SK-N-SH (cell line): Measurements from ENCODE around the gene SNX22. TPM values are rescaled to one million over a fixed set of nuclear protein-coding genes. Genes with fewer than 3 reads are reported as not detected.

Source experiments
- CTCF ChIA-PET: fragments of 300-600, 350-600 bp; formaldehyde crosslinking; extraction: SDS; loops from one replicate; lab custom pipeline; 2021; lab: Yijun Ruan, JAX
- POLR2A ChIA-PET: fragments of 350-600 bp; sonication (Branson Sonifier 250); formaldehyde crosslinking; extraction: SDS; loops from one replicate; lab custom pipeline; 2020; ENCODE audit warnings: antibody characterized with exemption, inconsistent platforms; lab: Yijun Ruan, JAX
- DNase-seq: peaks from one replicate; pipeline ENCODE4 v3.0.0; 2012
- H2AFZ ChIP-seq: fragments of 200-600 bp; sonication (generic); 2 replicates; pipeline ENCODE4 v1.8.1; 2016; ENCODE audit warnings: antibody characterized with exemption, mild to moderate bottlenecking, low read depth
- H3F3A ChIP-seq: fragments of 200-600 bp; sonication (generic); replicated peaks from 2 replicates; pipeline ENCODE3; 2016; ENCODE audit warnings: antibody characterized with exemption, mild to moderate bottlenecking; ENCODE audit not compliant: insufficient read depth
- H3K27ac ChIP-seq, 2 experiments: fragments of 200-500 bp in 1 of 2; fragments of 200-600 bp in 1 of 2; sonication (Bioruptor generic) in 1 of 2; sonication (generic), shearing (Covaris generic) in 1 of 2; 2 replicates each; pipeline versions ENCODE4 v1.5.1 to v1.6.1; 2014 to 2016; ENCODE audit warnings: low read depth in 2 of 2, inconsistent platforms in 1 of 2, low read length in 1 of 2, mild to moderate bottlenecking in 1 of 2, mixed read lengths in 1 of 2
- H3K27me3 ChIP-seq: fragments of 200-600 bp; sonication (generic), shearing (Covaris generic); 2 replicates; pipeline ENCODE4 v1.6.1; 2016; ENCODE audit warnings: mixed run types; ENCODE audit not compliant: insufficient read depth
- H3K36me3 ChIP-seq, 2 experiments: fragments of 200-500 bp in 1 of 2; fragments of 200-600 bp in 1 of 2; sonication (Bioruptor generic) in 1 of 2; sonication (generic) in 1 of 2; replicated peaks in 1 of 2; 2 replicates each; pipeline versions ENCODE3 to v1.5.1; 2014 to 2016; ENCODE audit warnings: low read length in 1 of 2, mild to moderate bottlenecking in 1 of 2; ENCODE audit not compliant: insufficient read depth in 2 of 2, control insufficient read depth in 1 of 2
- H3K4me1 ChIP-seq, 2 experiments: fragments of 200-500 bp in 1 of 2; fragments of 200-600 bp in 1 of 2; sonication (Bioruptor generic) in 1 of 2; sonication (generic), shearing (Covaris generic) in 1 of 2; 2 replicates each; pipeline versions ENCODE4 v1.5.1 to v1.6.1; 2014 to 2016; ENCODE audit warnings: low read depth in 1 of 2, low read length in 1 of 2, mixed run types in 1 of 2; ENCODE audit not compliant: insufficient read depth in 2 of 2, control insufficient read depth in 1 of 2
- H3K4me2 ChIP-seq: fragments of 200-600 bp; sonication (generic), shearing (Covaris generic); 2 replicates; pipeline ENCODE4 v1.6.1; 2017; ENCODE audit warnings: mixed run types
- H3K4me3 ChIP-seq, 2 experiments: fragments of 200-500 bp in 1 of 2; fragments of 200-600 bp in 1 of 2; sonication (Bioruptor generic) in 1 of 2; sonication (generic), shearing (Covaris generic) in 1 of 2; 2 replicates each; pipeline versions ENCODE4 v1.5.1 to v1.8.1; 2014 to 2016; ENCODE audit warnings: low read depth in 2 of 2, inconsistent platforms in 1 of 2, low read length in 1 of 2, mild to moderate bottlenecking in 1 of 2, mixed read lengths in 1 of 2, moderate library complexity in 1 of 2
- H3K79me2 ChIP-seq: fragments of 200-600 bp; sonication (generic); 2 replicates; pipeline ENCODE4 v1.8.1; 2017; ENCODE audit warnings: mild to moderate bottlenecking; ENCODE audit not compliant: insufficient read depth
- H3K9ac ChIP-seq: fragments of 200-600 bp; sonication (generic); 2 replicates; pipeline ENCODE4 v1.6.1; 2017; ENCODE audit warnings: mixed run types
- H3K9me2 ChIP-seq: fragments of 200-600 bp; sonication (generic); 2 replicates; pipeline ENCODE4 v1.6.1; 2017; ENCODE audit warnings: mixed run types
- H3K9me3 ChIP-seq: fragments of 200-600 bp; sonication (generic); 2 replicates; pipeline ENCODE4 v1.6.1; 2017; ENCODE audit warnings: mixed run types, mild to moderate bottlenecking, moderate library complexity
- H4K20me1 ChIP-seq: fragments of 200-600 bp; sonication (generic); 2 replicates; pipeline ENCODE4 v1.6.1; 2017; ENCODE audit warnings: mild to moderate bottlenecking, mixed run types; ENCODE audit not compliant: insufficient read depth
- EP300 ChIP-seq, 2 experiments: IDR thresholded peaks; 2 replicates each; pipeline versions ENCODE4 v1.4.0 to v1.6.1; 2012; ENCODE audit warnings: borderline replicate concordance in 1 of 2, low read depth in 1 of 2, low read length in 1 of 2
- FOXJ3 ChIP-seq: sonication (generic); formaldehyde crosslinking; IDR thresholded peaks from 2 replicates; pipeline ENCODE4 v1.5.1; 2020; ENCODE audit warnings: mild to moderate bottlenecking, missing genetic modification reagents
- FOXM1 ChIP-seq: IDR thresholded peaks from 2 replicates; pipeline ENCODE4 v1.4.0; 2012; ENCODE audit warnings: low read depth, mild to moderate bottlenecking
- JUND ChIP-seq: IDR thresholded peaks from 2 replicates; pipeline ENCODE4 v1.4.0; 2012
- MXI1 ChIP-seq: IDR thresholded peaks from 2 replicates; pipeline ENCODE4 v1.6.1; 2012; ENCODE audit warnings: mild to moderate bottlenecking, low read depth, low read length, improper control_type of control experiment
- NFIC ChIP-seq: IDR thresholded peaks from 2 replicates; pipeline ENCODE4 v1.4.0; 2012; ENCODE audit warnings: borderline replicate concordance
- RXRA ChIP-seq: IDR thresholded peaks from 2 replicates; pipeline ENCODE4 v1.4.0; 2012; ENCODE audit warnings: low read depth, mild to moderate bottlenecking, borderline replicate concordance
- SMC3 ChIP-seq: IDR thresholded peaks from 2 replicates; pipeline ENCODE4 v1.6.1; 2012; ENCODE audit warnings: low read depth, low read length, improper control_type of control experiment
- TAF1 ChIP-seq: IDR thresholded peaks from 2 replicates; pipeline ENCODE4 v1.6.1; 2012; ENCODE audit warnings: low read depth, mild to moderate bottlenecking, low read length, moderate library complexity, borderline replicate concordance
- TCF12 ChIP-seq: IDR thresholded peaks from 2 replicates; pipeline ENCODE4 v1.4.0; 2012
- TEAD4 ChIP-seq: IDR thresholded peaks from 2 replicates; pipeline ENCODE4 v1.4.0; 2012; ENCODE audit warnings: mild to moderate bottlenecking, borderline replicate concordance; ENCODE audit not compliant: insufficient read depth
- USF2 ChIP-seq: fragments of 150-350 bp; IDR thresholded peaks from 2 replicates; pipeline ENCODE4 v1.6.1; 2017; ENCODE audit warnings: antibody characterized with exemption, low read length, low read depth, borderline replicate concordance
- ZBTB33 ChIP-seq: IDR thresholded peaks from 2 replicates; pipeline ENCODE4 v1.4.0; 2012; ENCODE audit warnings: low read depth, borderline replicate concordance
- WGBS: methylation state at CpG from one replicate; pipeline ENCODE4 v1.1.6; 2017; ENCODE audit warnings: low lambda C conversion rate; 5-methylcytosine and 5-hydroxymethylcytosine counted together
- polyA plus RNA-seq, 3 experiments: library from polyadenylated mRNA; depleted of rRNA; stranded (reverse); fragments of >200 nt; gene quantifications; 2 replicates each; pipeline ENCODE4 v1.2.3, GENCODE V29; 2012

The SNX22 gene
- polyA plus RNA-seq, 1 of the 3 experiments (the other 2 are of a cell fraction) = 0.94 TPM

- POLR2A ChIA-PET = interaction anchor here (1.0 kb wide), 2 partner anchors 9 to 51 kb away, joined by 3 to 4 read pairs; partner anchors contain the start of gene CIAO2A
- H3K4me1 ChIP-seq = peaks cover 0 to 28% of the 10 kb centered on the region in 2 experiments; a peak in 2 of 4 replicates
These were observed 6.8 kb upstream of the SNX22 start for GRCh38 chr15:64144565-64145281.

GRCh38 chr15:64146041-64146440 lies 5.5 kb upstream of the SNX22 start:
- WGBS = 48% methylated on average over 4 of the region's 6 CpGs
- no peak overlapping the region for H3K4me2 ChIP-seq
- no peak overlapping the region for H3K4me3 ChIP-seq
- H3K79me2 ChIP-seq = no peaks in the 10 kb centered on the region
- H3K9me3 ChIP-seq = no peaks in the 10 kb centered on the region
- H3F3A ChIP-seq = peaks cover 11% of the 10 kb centered on the region
- H3K36me3 ChIP-seq = peaks cover 0 to 32% of the 10 kb centered on the region in 2 experiments
- H3K27ac ChIP-seq = peak overlapping the region in 1 of 2 experiments; percentile 89; a peak in 2 of 4 replicates
- peak; percentile 49 for DNase-seq
- POLR2A ChIA-PET = interaction anchor here (1.0 kb wide), 1 partner anchor 52 kb away, joined by 3 read pairs; the partner anchor contains the start of gene CIAO2A
- peaks cover 0 to 30% of the 10 kb centered on the region in 2 experiments; a peak in 2 of 4 replicates for H3K4me1 ChIP-seq
- no peak overlapping the region for H2AFZ ChIP-seq
- TF ChIP-seq NFIC = no peak
- TF ChIP-seq, all 33 proteins: peak for 0
- CTCF ChIA-PET = interaction anchor here (0.7 to 2.7 kb wide), 4 partner anchors 8 to 50 kb away, joined by 3 to 20 read pairs (median 6); partner anchors contain the start of gene SNX1
- H3K27me3 ChIP-seq = no peaks in the 10 kb centered on the region
- no peaks in the 10 kb centered on the region for H4K20me1 ChIP-seq
- H3K9ac ChIP-seq = no peak overlapping the region
- H3K9me2 ChIP-seq = no peaks in the 10 kb centered on the region

More at GRCh38 chr15:64144565-64145281, 6.8 kb upstream of the SNX22 start:
- no peaks in the 10 kb centered on the region for H4K20me1 ChIP-seq
- peaks cover 0 to 36% of the 10 kb centered on the region in 2 experiments for H3K36me3 ChIP-seq
- no peaks in the 10 kb centered on the region for H3K27me3 ChIP-seq
- no peak overlapping the region for H3K4me2 ChIP-seq
- WGBS = 95% methylated on average over 8 of the region's 14 CpGs
- no peak for TF ChIP-seq TEAD4
- no peak for TF ChIP-seq ZBTB33
- TF ChIP-seq EP300 (IDR thresholded peaks at IDR 0.05; ENCODE audit: borderline replicate concordance in 1 of 2, low read depth in 1 of 2, low read length in 1 of 2) = no peak
- peak overlapping the region in 1 of 2 experiments; percentile 64; a peak in 2 of 4 replicates for H3K27ac ChIP-seq
- CTCF ChIA-PET = interaction anchor here (1.3 to 2.7 kb wide), 3 partner anchors 9 to 40 kb away, joined by 3 to 20 read pairs (median 3); no protein-coding TSS in a partner anchor
- H3K4me3 ChIP-seq = no peak overlapping the region
- no peaks in the 10 kb centered on the region for H3K9me3 ChIP-seq
- H2AFZ ChIP-seq = no peak overlapping the region
- no peaks in the 10 kb centered on the region for H3K9me2 ChIP-seq
- DNase-seq = no peak
- no peaks in the 10 kb centered on the region for H3K79me2 ChIP-seq
- H3K9ac ChIP-seq = no peak overlapping the region
- peaks cover 11% of the 10 kb centered on the region for H3F3A ChIP-seq

GRCh38 chr15:64146520-64146884 lies 5.0 kb upstream of the SNX22 start:
- WGBS = 68% methylated on average over 3 of the region's 3 CpGs
- no peak overlapping the region for H3K9ac ChIP-seq
- ChIA-PET POLR2A (interaction anchor here (1.3 to 1.8 kb wide), 5 partner anchors 14 to 53 kb away, joined by 3 to 9 read pairs (median 5); partner anchors contain the start of genes CIAO2A, PPIB and SNX1), CTCF (interaction anchor here (1.1 to 1.8 kb wide), 5 partner anchors 9 to 79 kb away, joined by 3 to 6 read pairs (median 4); partner anchors contain the start of gene SNX1)
- no peaks in the 10 kb centered on the region for H3K9me3 ChIP-seq
- peaks cover 0 to 27% of the 10 kb centered on the region in 2 experiments for H3K36me3 ChIP-seq
- H3K27ac ChIP-seq = peak overlapping the region in 1 of 2 experiments; percentile 89; a peak in 2 of 4 replicates
- no peak overlapping the region; a peak in 1 of 4 replicates for H3K4me3 ChIP-seq
- no peaks in the 10 kb centered on the region for H3K9me2 ChIP-seq
- H4K20me1 ChIP-seq = no peaks in the 10 kb centered on the region
- no peak for DNase-seq
- no peak overlapping the region for H2AFZ ChIP-seq
- no peak overlapping the region for H3K4me2 ChIP-seq
- peaks cover 0 to 33% of the 10 kb centered on the region in 2 experiments; a peak in 2 of 4 replicates for H3K4me1 ChIP-seq
- H3K79me2 ChIP-seq = no peaks in the 10 kb centered on the region
- peaks cover 11% of the 10 kb centered on the region for H3F3A ChIP-seq
- TF ChIP-seq JUND (no peak), TAF1 (no peak), USF2 (no peak), MXI1 (no peak), FOXM1 (no peak), TCF12 (no peak), FOXJ3 (CRISPR knock-in tag) (no peak), SMC3 (no peak), RXRA (no peak)
- no peaks in the 10 kb centered on the region for H3K27me3 ChIP-seq
